HG02970 (cell line): ENCODE results near the gene C16orf89.

ENCODE experiments used
- ATAC-seq: cut with Tn5 transposase; IDR thresholded peaks from one replicate; pipeline ENCODE4 v1.9.1; 2021; ENCODE audit warnings: mild to moderate bottlenecking, moderate library complexity, moderate number of reproducible peaks; ENCODE audit not compliant: unreplicated experiment, low FRiP score

C16orf89 gene

DNA sequence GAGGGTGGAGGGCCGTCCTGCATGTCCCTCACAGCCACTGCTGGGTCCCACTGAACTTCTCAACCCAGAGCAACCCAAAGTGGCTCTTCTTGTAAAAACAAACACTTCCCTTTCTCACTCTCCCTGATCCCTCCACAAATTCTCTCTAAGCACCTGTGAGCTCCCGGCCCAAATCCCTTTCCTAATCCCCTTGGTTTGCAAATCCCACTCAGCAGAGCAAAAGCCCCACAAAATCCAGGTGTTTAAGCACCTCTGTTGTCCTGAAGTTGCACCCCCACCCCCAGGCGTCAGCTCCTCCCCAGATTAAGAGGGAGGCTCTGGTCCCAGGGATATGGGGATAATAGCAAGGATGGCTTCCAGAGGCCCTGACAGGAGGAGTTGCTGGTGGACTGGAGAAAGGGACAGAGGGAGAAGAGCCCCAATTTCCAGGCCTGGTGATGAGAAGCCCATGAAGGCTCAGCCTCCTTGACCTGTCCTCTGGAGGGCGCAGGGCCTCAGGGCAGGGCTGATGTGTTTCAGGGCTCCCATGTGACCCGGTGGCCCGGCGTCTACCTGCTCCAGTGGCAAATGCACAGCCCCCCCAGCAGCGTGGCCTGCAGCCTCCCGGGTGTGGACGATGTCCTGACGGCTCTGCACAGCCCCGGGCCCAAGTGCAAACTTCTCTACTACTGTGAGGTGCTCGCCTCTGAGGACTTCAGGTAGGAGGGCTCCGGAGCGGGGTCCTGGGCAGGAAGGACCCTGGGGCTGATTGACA is 55.0 kb downstream of the C16orf89 start:
- no peak for ATAC-seq

DNA sequence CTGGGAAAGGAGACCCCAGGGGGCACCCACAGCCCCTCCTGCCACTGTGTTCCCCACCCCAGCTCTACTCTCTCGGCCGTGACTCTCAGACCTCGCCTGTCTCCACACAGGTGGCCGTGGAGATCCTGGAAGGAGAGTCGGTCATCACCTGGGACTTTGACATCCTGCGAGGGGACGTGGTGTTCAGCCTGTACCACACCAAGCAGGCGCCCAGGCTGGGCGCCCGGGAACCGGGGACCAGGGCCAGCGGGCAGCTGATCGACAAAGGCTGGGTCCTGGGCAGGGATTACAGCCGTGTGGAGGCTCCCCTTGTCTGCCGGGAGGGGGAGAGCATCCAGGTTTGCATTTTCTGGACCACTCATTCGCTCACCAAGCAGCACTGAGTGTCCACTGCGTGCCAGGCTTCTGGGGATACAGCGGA is 57.4 kb downstream of the C16orf89 start:
- no peak for ATAC-seq

DNA sequence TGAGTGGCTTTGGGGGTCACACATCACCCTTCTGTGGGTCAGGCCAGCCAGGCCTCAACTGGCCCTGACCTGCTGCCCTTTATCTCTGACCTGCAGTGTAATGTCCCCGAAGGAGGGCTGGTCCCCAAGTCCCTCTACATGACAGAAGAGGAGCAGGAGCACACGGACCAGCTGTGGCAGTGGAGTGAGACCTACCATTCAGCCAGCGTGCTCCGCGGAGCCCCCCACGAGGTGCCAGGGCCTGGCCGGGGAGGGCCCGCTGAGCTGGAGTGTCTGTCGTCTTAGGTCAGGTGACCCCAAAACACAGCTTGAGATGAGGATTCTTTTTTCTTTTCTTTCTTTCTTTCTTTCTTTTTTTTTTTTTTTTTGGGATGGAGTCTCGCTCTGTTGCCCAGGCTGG is 58.5 kb downstream of the C16orf89 start:
- ATAC-seq: no peak

DNA sequence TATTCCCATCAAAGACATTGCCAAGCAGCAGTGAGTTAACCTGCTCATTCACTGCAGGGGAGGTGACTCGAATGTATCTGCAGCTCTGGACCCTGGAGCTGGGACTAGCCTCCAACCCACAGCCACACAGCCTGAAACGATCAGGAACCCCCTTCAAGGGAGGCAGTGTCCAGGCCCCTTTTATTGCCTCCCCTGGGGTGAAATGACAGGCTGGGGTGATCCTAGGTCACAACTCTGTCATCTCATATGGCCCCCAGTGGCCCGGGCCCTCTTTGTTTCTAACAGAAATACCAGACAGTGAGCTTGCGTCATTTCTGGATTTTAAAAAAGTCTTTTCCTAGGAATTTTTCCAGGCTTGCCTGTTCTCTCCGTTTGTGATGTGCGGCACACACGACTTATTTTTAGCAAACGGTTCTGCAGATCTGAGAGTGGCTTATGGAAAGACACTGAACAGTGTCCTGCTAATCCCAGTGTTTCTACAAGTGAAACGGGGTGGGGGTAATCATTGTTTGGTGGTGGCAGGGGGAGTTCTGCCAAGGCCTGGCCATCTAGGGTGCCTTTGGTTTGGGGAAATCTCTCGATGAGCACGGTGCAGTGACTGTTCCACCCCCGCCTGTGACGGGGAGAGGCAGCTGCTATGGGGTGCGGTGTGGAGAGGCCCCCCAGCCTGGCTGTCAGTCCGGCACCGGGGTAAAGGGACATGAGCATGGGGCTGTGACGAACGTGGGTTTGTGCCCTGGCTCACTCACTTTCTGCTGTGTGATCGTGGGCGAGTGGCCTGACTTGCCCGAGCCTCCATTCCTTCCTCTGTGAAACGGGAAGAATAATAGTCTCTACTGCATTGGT is 59.2 kb downstream of the C16orf89 start:
- ATAC-seq: no peak

DNA sequence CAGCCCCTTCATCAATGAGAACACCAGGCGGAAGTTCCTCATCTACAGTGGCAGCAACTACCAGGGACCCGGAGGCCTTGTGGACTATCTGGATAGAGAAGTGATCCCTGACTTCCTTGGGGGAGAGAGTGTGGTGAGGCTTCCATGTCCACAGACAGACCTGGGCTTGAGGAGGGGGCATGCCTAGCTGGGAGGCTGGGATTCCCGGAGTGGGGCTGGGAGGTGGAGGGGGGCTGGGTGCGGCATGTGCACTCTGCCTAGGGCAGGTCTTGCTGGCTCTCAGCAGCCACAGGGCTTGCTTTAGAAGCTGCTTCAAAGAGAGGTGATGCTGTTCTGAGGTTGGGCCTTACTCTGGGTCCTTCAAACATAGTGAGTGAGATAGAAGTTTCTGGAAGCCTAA is 59.8 kb downstream of the C16orf89 start:
- ATAC-seq: no peak

DNA sequence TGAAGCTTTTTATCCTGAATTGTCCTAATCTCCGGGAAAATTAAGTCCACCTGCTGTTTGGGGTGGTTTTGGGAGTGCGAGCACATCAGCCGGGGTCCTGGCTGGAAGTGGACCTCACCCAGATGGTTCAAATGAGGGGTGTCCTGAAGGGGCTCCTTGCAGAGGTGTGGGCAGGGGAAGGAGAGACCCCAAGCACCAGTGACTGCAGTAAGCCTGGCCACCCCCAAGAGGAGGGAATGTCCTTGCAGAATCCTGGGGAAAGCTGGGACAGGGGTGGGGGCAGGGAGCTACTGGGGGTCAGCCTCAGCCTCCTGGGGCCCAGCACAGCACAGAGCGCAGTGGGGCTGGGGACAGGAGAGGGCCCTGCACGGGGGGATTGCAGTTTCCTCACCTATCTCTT is 61.4 kb downstream of the C16orf89 start:
- ATAC-seq: no peak

DNA sequence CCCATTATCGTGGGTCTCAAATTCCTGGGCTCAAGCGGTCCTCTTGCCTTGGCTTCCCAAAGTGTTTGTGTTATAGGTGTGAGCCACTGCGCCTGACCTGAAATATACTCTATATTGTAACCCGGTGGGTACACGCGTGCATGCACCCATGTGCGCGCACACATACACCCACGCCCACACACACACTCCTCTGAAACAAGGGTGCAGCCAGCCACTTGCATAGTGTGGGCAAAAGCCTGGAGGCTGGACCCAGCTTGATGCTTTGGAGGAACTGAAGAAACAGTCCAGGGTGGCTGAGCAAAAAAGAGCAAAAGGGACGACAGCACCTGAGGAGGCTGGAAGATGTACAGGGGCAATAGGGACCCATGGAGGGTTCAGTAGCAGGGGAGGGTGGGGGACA is 61.9 kb downstream of the C16orf89 start:
- ATAC-seq: no peak

DNA sequence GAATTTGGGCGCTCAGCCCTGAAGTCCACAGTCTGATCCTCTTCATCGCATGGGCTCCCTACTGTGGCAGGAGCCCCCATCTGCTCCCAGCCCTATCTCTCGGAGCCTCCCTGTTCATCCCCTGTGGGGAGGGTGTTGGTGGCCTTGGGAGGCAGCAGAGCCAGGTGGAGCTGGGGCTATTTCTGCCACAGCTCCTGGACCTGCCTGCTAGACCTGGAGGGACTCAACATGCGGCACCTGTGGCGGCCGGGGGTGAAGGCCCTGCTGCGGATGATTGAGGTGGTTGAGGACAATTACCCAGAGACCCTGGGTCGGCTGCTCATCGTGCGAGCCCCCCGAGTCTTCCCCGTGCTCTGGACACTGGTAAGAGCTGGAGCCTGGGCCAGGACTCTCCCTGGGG is 62.5 kb downstream of the C16orf89 start:
- no peak for ATAC-seq

DNA sequence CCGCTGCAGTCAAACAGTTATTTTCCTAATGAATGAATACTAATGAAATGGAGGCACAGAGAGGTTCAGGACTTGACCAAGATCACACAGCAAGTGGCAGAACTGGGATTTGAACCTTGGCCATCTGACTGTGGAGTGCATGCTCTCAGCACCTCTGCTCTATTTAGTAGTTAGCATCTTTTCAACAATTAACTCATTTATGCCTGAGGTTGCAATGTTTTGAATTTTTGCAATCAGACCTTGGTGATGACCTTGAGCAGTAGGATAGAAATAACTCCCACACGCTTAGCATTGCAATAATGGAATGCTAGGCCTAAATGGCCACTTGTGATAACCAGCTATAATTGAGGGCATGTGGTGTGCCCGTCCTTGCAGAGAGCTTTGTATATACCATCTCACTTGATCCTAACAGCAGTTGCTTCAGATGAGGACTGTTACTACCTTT is 63.0 kb downstream of the C16orf89 start:
- no peak for ATAC-seq

DNA sequence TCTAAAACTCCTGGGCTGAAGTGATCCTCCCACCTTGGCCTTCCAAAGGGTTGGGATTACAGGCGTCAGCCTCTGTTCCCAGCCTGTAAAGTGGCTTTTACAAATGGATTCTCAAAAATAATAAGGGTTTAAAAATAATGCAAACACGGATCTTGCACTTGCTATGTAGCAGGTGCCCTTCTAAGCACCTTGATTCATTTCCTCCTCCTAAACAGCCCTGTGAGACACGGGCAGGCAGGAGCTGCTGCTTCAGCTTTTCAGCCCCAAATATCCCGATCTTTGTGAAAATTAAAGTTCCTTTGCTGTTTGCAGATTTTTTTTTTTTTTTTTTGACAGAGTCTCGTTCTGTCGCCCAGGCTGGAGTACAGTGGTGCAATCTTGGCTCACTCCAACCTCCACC is 63.8 kb downstream of the C16orf89 start:
- no peak for ATAC-seq

DNA sequence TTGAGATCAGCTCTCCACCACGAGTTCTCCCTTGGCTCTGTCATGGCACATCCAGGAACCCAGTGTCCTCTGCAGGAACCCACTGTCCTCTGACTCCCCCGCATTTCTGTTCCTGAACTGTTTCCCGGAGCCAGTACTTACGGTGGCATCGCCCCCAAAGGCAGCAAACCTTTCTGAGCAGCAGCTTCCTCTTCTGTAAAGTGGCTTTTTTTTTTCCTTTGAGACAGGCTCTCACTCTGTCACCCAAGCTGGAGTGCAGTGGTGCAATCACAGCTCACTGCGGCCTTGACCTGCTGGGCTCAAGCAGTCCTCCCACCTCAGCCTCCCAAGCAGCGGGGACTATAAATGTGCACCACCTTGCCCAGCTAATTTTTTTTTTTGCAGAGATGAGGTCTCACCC is 64.2 kb downstream of the C16orf89 start:
- ATAC-seq: no peak

DNA sequence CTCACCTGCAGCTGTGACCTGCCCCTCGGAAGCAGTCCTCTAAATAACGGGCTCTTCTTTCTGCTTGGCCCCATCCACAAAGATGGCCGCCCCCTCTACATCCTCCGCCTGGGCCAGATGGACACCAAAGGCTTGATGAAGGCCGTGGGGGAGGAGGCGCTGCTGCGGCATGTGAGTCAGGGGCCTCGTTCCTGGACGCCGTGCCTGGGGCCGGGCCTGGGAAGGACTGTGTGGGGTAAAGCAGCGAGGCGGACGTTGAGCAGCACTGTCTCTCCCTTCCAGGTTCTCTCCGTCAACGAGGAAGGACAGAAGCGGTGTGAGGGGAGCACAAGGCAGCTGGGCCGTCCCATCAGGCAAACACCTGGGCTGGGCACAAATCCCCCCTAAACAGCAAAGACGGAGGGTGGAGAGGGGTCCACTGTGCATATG is 65.2 kb downstream of the C16orf89 start:
- ATAC-seq: no peak

DNA sequence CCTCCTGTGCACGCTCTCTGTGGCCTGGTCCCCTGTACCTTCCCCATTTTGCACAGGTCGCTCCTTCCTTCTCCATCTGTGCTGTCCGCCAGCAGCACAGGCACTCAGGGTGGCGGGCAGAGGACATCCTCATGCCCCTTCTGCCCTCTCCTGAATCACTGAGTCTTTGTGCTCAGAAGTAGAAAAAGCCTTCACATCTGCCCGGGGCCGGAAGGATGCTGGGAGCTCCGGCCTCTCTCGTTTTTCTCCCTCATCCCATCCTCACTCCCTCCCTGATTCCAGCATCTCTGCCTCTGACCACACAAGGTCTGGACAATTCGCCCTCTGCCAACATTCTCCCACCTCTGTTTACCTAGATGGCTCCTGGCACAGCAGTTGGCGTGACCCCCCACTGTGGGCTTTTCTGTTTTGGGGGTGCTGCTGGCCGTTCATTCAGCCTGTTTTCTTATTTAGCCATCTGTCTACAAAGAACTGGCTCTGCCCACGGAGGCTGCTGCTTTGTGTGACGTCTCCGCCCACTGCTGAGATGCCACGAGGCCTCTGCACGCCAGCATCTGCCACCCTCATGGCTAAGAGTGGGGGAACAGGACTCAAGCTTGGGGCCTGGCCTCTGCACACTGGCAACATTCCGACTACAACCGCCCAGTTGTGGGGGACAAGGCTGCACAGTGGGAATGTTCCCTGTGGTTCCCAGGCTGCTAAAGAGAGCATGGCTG is 70.9 kb downstream of the C16orf89 start:
- no peak for ATAC-seq
